GM21825 (cell line): ENCODE results near the gene COL4A2.

Experiments used
- ATAC-seq: cut with Tn5 transposase; IDR thresholded peaks from one replicate; pipeline ENCODE4 v1.9.1; 2021; ENCODE audit warnings: mild to moderate bottlenecking, moderate library complexity; ENCODE audit not compliant: unreplicated experiment

Gene COL4A2

GRCh38 chr13:110336681-110337080 is 29.6 kb downstream of the COL4A2 start:
- ATAC-seq: no peak

GRCh38 chr13:110337247-110337646 is 30.2 kb downstream of the COL4A2 start:
- ATAC-seq: no peak

GRCh38 chr13:110338441-110339101 is 31.5 kb downstream of the COL4A2 start:
- ATAC-seq: no peak

GRCh38 chr13:110339263-110339662 is 32.2 kb downstream of the COL4A2 start:
- ATAC-seq: no peak

GRCh38 chr13:110339975-110340550 is 33.0 kb downstream of the COL4A2 start:
- no peak for ATAC-seq

- ATAC-seq: peak; percentile 71
Measured at GRCh38 chr13:110340812-110341444, 33.8 kb downstream of the COL4A2 start.

- no peak for ATAC-seq
Measured at GRCh38 chr13:110341445-110342244, 34.6 kb downstream of the COL4A2 start.

GRCh38 chr13:110342474-110342873 is 35.4 kb downstream of the COL4A2 start:
- ATAC-seq: no peak

- no peak for ATAC-seq
Measured at GRCh38 chr13:110343241-110343865, 36.3 kb downstream of the COL4A2 start.

GRCh38 chr13:110344320-110344719 is 37.2 kb downstream of the COL4A2 start:
- no peak for ATAC-seq

GRCh38 chr13:110345266-110345665 is 38.2 kb downstream of the COL4A2 start:
- no peak for ATAC-seq

GRCh38 chr13:110345701-110346100 is 38.6 kb downstream of the COL4A2 start:
- no peak for ATAC-seq

- ATAC-seq: no peak
Measured at GRCh38 chr13:110346661-110347067, 39.6 kb downstream of the COL4A2 start.

- ATAC-seq: no peak
Measured at GRCh38 chr13:110347088-110347487, 40.0 kb downstream of the COL4A2 start.

GRCh38 chr13:110347535-110348308 is 40.6 kb downstream of the COL4A2 start:
- no peak for ATAC-seq

GRCh38 chr13:110348309-110349105 is 41.4 kb downstream of the COL4A2 start:
- ATAC-seq: no peak

- ATAC-seq: no peak
Measured at GRCh38 chr13:110349239-110349638, 42.2 kb downstream of the COL4A2 start.

- no peak for ATAC-seq
Measured at GRCh38 chr13:110350049-110350448, 43.0 kb downstream of the COL4A2 start.

- no peak for ATAC-seq
Measured at GRCh38 chr13:110350509-110350908, 43.4 kb downstream of the COL4A2 start.
